HG03439 (cell line): Measurements from ENCODE around the gene METTL3.
"Not testable (repeated sequence)": the region's sequence is repeated elsewhere in the genome, so short reads cannot be mapped to it uniquely, and the experiment has no call there.

ENCODE experiments used
- ATAC-seq: cut with Tn5 transposase; IDR thresholded peaks from one replicate; pipeline ENCODE4 v1.9.1; 2021; ENCODE audit warnings: mild to moderate bottlenecking, moderate library complexity; ENCODE audit not compliant: unreplicated experiment

METTL3 gene

GRCh38 chr14:21510735-21511657, at the start of gene METTL3:
TSS of gene METTL3 (minus strand) at chr14:21511340. CDS start at chr14:21511223, 117 bp downstream.
- peak; percentile 96 for ATAC-seq

GRCh38 chr14:21558703-21559170, 47.6 kb upstream of the METTL3 start:
- ATAC-seq: no peak

DNA sequence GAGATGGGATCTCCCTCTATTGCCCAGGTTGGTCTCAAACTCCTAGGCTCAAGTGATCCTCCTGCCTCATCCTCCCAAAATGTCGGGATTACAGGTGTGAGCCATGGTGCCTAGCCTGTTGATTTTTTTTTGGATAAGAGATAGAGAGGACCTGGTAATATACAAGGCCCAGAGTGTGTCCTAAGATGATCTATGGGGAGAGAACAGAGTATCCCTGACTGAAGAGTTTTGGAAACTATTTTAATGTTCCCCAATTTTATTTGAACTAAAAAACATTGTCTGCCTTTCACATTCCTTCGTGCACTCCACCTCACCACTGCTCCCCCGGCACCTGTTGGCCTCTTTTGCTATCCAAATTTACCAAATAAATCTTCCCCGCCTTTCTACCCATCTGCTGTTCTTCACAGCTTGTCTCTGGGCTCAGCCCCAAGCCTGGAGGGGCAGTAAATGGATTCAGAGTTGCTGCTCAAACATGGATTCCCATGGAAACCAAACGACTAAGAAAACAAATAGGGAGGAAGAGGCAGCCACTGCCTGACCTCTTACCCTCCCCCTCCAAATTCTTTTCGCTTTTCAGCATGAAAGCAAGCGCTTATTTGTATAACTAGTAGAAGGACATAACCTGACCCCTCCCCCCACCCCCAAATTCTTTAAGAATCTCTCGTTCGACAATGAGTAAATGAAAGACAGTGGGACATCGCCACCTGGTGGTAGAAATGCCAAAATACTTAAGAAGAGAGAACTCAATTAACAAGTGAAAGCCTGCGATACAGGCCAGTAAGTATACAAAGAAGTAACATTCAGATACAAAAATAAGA, 46.2 kb upstream of the METTL3 start:
- ATAC-seq: no peak

DNA sequence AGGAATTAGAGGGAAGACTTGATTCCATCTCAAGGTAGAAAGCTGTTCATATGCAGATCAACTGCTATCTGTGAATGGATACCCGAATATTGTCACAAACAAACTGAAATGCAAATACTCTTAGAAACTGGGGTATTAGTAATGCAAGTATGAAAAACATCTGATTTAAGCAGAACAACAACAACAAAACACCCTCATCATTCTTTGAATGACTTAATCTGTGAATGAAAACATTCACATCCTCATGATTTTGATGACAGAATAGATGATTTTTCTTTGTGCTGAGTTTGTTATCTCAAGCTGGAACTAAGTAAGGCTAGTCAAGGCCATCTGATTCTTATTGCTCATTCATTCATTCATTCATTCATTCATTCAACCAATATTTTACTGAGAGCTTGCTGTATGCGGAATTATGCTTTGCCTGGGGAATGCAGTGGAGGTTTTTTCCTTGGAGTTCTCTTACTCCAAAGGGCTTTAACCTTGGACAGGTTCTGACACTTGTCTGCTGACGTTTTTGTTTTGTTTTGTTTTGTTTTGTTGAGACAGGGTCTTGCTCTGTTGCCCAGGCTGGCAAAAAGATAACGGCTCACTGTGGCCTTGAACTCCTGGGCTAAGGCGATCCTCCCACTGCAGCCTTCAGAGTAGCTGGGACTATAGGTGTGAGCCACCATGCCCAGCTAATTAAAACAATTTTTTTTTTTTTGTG, 45.4 kb upstream of the METTL3 start:
- no peak for ATAC-seq

GRCh38 chr14:21553266-21553665, 42.1 kb upstream of the METTL3 start:
- ATAC-seq: no peak

DNA sequence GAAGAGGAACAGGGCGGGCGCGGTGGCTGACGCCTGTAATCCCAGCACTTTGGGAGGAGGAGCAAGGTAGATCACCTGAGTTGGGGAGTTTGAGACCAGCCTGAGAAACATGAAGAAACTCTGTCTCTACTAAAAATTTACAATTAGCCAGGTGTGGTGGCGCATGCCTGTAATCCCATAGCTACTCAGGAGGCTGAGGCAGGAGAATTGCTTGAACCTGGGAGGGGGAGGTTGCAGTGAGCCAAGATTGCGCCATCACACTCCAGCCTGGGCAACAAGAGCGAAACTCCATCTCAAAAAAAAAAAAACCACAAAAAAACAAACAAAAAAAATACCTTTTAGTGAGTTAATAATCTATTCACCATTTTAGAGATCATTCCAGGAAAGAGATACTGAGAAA, 33.4 kb upstream of the METTL3 start:
- not testable (repeated sequence) for ATAC-seq

GRCh38 chr14:21543963-21544362, 32.8 kb upstream of the METTL3 start:
- ATAC-seq: no peak

DNA sequence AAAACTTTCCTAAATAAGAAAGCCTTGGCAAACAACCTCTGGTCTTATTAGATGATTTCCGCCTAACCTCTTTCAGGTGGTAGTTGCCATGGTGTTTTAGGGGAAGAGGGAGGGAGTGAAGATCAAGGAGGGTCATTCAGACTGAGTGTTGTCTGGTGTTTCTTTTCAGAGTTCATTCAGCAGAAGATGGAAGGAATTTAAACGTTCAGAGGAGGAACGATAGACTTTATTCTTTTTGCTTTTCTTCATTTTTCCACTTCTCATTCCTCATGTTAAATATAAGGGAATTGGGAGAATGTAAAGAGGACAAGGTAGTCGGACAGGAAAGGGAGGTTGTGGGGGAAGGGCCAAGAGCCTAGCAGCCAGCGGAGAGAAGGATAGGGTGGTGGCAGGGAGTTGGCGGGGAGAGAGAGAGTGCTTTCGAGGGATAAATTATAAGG, 32.4 kb upstream of the METTL3 start:
- ATAC-seq: no peak

DNA sequence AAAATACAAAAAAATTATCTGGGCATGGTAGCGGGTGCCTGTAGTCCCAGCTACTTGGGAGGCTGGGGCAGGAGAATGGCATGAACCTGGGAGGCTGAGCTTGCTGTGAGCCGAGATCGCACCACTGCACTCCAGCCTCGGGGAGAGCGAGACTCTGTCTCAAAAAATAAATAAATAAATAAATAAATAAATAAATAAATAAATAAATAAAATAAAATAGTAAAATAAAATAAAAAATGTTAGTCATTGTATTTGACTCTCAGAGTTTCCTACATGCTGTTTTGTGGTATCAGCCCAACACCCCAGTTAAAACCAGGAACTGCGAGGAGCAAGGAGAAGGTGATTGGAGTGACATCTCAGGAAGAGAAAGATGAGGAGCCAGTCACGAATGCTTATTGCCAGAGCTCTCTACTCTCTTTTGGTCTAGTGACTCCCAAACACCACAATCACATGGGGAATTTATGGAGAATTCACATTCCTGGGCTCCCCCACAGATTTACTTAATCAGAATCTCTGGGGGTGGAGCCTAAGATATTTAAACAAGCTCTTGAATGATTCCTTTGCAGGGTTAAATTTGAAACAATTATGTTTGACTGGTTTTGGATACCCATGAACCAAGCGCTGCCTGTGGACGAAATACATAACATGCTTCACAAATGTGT, 30.4 kb upstream of the METTL3 start:
- ATAC-seq: no peak

GRCh38 chr14:21539189-21539940, 28.2 kb upstream of the METTL3 start:
- no peak for ATAC-seq

DNA sequence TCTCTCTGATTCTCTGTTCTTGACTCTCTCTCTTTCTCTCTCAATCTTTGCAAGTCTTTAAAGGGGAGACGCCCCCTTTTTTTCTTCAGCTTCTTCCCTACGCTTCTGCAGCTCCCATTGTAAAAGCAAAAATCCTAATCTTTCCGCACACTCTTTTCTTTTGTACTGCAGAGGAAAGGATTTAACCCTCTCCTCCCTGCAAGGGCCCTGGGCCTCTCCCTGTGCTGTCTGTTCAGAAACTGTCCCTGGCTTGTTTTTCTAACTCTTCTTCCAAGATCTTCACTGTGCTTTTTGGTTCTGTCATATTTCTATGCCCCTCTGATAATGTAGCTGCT, 25.9 kb upstream of the METTL3 start:
- ATAC-seq: no peak

DNA sequence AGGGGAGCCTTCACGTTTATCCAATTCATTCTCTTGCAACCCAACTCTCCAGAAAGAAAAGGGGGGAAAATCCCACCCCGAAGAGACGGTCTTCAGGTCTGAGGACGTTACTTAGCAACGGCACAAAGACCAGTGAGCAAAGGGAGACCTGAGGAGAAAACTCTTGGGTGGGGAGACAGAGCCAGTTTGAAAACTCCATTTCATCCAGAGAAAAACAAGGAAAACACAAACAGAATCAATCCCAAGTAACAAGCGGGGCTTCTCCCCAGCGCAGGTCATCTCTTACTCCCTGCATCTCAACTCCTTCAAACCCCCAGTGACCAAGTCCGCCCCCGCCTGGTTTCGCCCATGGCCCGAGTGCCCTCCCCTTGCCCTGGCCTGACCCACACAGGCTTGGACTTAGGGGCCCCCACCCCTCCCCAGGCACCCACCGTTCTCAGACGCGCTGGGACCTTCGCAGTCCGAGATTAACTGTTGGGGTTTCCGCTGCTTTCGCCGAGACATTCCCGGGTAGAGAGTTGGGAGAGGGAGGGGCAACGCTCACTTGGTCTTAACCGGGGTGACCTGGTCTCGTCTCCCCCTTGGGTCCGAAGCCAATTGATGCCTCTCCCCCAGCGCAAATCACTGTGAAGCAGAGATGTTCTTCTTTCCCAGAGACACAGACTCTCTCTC, 25.4 kb upstream of the METTL3 start:
- ATAC-seq: no peak

- no peak for ATAC-seq
These were observed 24.6 kb upstream of the METTL3 start for GRCh38 chr14:21535545-21536417.

GRCh38 chr14:21534576-21534975, 23.4 kb upstream of the METTL3 start:
- ATAC-seq: no peak

DNA sequence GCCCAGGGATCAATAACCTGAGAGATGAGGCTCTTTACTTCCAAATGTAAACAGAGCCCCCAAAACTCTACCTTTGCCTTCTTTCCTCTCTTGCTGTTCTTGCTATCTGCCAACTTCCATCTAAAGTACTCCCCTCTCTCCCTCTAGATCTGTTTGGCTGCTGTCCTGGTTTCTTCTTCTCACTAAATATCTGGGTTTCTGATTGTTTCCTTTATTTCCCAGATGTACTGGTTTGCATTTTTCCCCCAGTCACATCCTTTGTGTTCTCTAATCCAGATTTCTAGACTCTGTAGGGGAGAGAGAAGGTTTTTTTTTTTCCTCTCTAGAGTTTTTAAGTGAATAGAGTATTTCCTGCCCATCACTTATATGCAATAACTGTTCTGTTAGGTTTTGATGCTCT, 22.2 kb upstream of the METTL3 start:
- ATAC-seq: no peak

DNA sequence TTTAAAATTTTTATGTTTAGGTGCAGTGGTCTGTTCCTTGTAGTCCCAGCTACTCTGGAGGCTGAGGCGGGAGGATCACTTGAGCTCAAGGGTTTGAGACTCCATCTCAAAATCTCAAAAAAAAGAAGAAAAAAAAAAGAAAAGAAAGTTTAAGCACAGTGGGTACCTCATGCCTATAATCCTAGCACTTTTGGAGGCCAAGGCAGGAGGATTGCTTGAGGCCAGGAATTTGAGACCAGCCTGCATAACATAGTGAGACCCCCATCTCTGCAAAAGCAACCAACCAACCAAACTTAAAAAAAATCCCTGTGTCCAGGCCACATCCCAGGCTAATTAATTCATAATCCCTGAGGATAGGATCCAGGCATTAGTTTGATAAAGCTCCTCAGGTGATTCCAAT, 18.4 kb upstream of the METTL3 start:
- ATAC-seq: no peak

- ATAC-seq: no peak
These were observed 17.5 kb upstream of the METTL3 start for GRCh38 chr14:21528381-21529348.
